ENCODE measurements around the gene CFAP157.

CFAP157 gene

DNA sequence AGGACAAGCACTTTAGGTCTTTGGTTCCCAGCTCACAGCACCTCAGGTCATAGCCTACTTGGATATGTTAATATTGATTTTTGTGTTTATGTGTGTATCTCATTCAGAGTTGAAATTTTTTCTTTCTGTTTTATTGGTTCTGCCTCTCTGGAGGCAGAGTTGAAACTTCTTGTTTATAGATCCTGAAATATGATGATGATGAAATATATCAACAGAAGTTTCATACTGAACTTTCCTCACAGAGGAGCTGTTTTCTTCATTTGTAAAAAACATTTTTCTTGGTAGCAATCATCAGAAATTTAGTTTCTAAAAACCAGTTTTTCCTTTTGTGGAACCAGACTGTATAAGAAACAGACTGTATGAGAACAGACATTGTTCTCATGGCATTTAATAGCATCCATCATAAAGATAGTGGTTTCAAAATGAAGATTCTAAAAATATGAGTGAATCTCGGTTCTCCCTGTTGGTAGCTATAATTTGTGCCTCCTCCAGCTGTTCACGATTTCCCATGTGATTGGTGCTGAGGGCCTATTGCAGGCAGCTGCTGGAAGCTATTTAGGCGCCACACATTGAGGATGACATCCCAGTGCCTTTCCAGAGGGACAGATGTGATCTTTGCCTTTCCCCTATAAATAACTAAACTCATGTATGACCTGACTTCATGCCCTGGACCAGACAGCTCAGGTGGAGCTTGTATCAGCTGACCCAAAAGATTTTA, 39.5 kb upstream of the CFAP157 start:
- no peak overlapping the region for H3K4me3 ChIP-seq (ENCODE audit: control insufficient read depth, low read depth, low read length)
- TF ChIP-seq, protein P1, sequence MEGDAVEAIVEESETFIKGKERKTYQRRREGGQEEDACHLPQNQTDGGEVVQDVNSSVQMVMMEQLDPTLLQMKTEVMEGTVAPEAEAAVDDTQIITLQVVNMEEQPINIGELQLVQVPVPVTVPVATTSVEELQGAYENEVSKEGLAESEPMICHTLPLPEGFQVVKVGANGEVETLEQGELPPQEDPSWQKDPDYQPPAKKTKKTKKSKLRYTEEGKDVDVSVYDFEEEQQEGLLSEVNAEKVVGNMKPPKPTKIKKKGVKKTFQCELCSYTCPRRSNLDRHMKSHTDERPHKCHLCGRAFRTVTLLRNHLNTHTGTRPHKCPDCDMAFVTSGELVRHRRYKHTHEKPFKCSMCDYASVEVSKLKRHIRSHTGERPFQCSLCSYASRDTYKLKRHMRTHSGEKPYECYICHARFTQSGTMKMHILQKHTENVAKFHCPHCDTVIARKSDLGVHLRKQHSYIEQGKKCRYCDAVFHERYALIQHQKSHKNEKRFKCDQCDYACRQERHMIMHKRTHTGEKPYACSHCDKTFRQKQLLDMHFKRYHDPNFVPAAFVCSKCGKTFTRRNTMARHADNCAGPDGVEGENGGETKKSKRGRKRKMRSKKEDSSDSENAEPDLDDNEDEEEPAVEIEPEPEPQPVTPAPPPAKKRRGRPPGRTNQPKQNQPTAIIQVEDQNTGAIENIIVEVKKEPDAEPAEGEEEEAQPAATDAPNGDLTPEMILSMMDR (IDR thresholded peaks at IDR 0.05; ENCODE audit: control insufficient read depth, insufficient read depth, low read depth, low read length, missing control alignments) = no peak
- no peak for DNase-seq (ENCODE audit: low read depth)

DNA sequence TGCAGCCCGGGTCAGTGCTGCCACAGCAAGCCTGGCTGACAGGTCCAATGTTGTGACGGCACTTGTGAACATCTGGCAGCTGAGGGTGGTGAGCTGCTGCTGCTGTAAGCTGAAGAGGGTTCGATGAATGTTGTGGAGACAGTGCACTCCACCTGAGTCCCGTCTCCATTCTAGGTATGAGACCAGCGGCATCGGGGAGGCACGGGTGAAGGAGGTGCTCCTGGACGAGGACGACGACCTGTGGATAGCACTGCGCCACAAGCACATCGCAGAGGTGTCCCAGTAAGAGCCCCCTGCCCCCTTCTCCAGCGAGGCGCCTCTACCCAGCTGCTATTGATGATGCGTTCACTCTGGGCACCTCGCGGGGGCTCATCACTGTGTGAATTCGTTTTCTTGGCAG, 38.9 kb upstream of the CFAP157 start:
- H3K4me3 ChIP-seq (ENCODE audit: control insufficient read depth, low read depth, low read length) = no peak overlapping the region
- TF ChIP-seq, protein P1 (IDR thresholded peaks at IDR 0.05; ENCODE audit: control insufficient read depth, insufficient read depth, low read depth, low read length, missing control alignments) = no peak
- no peak for DNase-seq (ENCODE audit: low read depth)

DNA sequence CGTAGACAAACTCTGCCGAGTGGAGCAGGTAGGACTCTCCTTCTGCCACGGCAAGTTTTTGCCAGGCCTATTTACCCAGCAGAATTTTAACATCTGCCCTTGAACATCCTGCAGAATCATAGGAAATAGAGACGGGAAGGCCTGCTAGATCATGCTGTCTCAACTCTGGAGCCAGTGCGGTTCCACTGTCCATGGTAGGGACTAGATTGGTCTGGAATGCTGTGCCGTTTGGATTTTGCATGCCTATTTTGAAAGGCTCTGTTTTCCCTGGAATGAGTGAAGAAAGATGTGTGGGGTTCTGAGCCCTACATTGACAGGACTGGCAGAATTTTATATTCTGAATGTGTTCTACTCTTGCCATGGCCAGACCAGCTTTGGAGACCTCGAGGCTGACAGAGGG, 33.6 kb upstream of the CFAP157 start:
- TF ChIP-seq, protein P1 (IDR thresholded peaks at IDR 0.05; ENCODE audit: control insufficient read depth, insufficient read depth, low read depth, low read length, missing control alignments) = no peak
- no peak for DNase-seq (ENCODE audit: low read depth)
- H3K4me3 ChIP-seq (ENCODE audit: control insufficient read depth, low read depth, low read length) = no peak overlapping the region

DNA sequence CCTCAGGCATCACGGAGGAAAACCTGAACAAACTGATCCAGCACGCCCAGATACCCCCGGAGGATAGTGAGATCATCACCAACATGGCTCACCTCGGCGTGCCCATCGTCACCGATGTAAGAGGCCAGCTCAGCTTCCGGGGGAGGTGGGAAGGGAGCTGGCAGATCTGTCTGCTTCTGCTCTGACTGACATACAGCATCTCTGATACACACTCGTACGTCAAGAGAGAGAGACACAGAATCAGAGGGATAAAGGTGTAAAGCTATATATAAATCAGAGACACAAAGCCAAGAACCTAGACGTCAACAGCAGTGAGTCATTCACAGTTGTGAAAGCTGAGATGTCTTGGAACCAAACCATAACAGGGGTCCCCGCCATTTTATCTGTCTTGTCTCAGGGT, 30.1 kb upstream of the CFAP157 start:
- no peak for DNase-seq (ENCODE audit: low read depth)

DNA sequence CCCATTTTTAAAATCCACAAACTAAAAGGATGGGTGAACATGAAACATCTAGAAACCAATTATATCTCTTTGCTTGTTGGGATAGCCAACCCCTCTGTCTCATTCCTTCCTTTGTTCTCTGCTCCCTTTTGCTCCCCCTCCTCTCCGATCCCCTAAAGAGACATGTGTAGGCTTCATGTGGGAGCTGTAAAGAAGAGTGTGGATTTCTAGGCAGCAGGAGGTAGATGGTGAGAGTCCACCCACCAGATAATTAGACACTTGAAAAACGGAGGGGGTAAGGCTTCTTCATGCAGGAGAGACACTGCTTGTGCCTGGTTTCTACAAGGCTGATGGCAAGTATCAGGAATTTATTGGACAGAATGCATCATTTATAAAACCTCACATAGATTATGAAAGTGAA, 27.3 kb upstream of the CFAP157 start:
- TF ChIP-seq, protein P1 (IDR thresholded peaks at IDR 0.05; ENCODE audit: control insufficient read depth, insufficient read depth, low read depth, low read length, missing control alignments) = no peak
- no peak overlapping the region for H3K4me3 ChIP-seq (ENCODE audit: control insufficient read depth, low read depth, low read length)
- no peak for DNase-seq (ENCODE audit: low read depth)

More for the DNA sequence above, 30.1 kb upstream of the CFAP157 start:
- no peak overlapping the region for H3K4me3 ChIP-seq (ENCODE audit: control insufficient read depth, low read depth, low read length)
- TF ChIP-seq, protein P1 (IDR thresholded peaks at IDR 0.05; ENCODE audit: control insufficient read depth, insufficient read depth, low read depth, low read length, missing control alignments) = no peak

DNA sequence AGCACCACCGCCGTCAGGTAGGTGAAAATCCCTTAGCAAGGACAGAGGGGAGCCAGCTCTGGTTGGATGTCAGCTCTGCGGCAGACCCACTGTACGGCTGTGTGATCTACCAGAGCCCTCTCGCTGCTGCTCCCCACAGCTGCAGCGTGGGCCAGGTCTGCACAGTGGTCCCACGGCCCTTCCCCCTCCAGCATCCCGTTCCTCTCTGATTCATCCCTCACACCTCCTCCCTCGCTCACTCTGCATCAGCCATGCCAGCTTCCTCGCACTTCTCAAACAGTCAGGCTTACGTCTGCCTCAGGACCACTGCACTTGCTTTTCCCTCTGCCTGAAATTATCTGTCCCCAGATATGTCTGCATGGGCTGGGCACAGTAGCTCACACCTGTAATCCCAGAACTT, 26.6 kb upstream of the CFAP157 start:
- DNase-seq (ENCODE audit: low read depth) = no peak
- TF ChIP-seq, protein P1 (IDR thresholded peaks at IDR 0.05; ENCODE audit: control insufficient read depth, insufficient read depth, low read depth, low read length, missing control alignments) = no peak
- no peak overlapping the region for H3K4me3 ChIP-seq (ENCODE audit: control insufficient read depth, low read depth, low read length)
